DOHH2 (cell line): ENCODE measurements around the gene SPATA31E1.

ENCODE experiments used
- H3F3A ChIP-seq: fragments of 200-600 bp; sonication (generic), shearing (Covaris generic); 2 replicates; pipeline ENCODE4 v1.6.0; 2016; ENCODE audit warnings: antibody characterized with exemption, mild to moderate bottlenecking; ENCODE audit not compliant: control insufficient read depth, insufficient read depth
- H3K27ac ChIP-seq: fragments of 200-600 bp; sonication (generic); 2 replicates; pipeline ENCODE4 v1.5.1; 2014; ENCODE audit warnings: low read depth, mild to moderate bottlenecking, low read length, moderate library complexity
- H3K27me3 ChIP-seq: fragments of 200-600 bp; sonication (generic); 2 replicates; pipeline ENCODE4 v1.6.1; 2014; ENCODE audit warnings: mild to moderate bottlenecking, low read length, mixed read lengths; ENCODE audit not compliant: control insufficient read depth
- H3K36me3 ChIP-seq: fragments of 200-600 bp; sonication (generic); 2 replicates; pipeline ENCODE4 v1.6.1; 2014; ENCODE audit warnings: mild to moderate bottlenecking, low read length, moderate library complexity, mixed read lengths; ENCODE audit not compliant: control insufficient read depth
- H3K4me1 ChIP-seq: fragments of 200-600 bp; sonication (generic); 2 replicates; pipeline ENCODE4 v1.6.1; 2014; ENCODE audit warnings: mild to moderate bottlenecking, low read length, mixed read lengths; ENCODE audit not compliant: control insufficient read depth
- H3K4me2 ChIP-seq: fragments of 200-600 bp; sonication (generic); 2 replicates; pipeline ENCODE4 v1.6.0; 2014; ENCODE audit warnings: mild to moderate bottlenecking, low read length, moderate library complexity
- H3K4me3 ChIP-seq: fragments of 200-600 bp; sonication (generic); 2 replicates; pipeline ENCODE4 v1.5.1; 2014; ENCODE audit warnings: mild to moderate bottlenecking, low read length, mixed read lengths
- H3K79me2 ChIP-seq: fragments of 200-600 bp; sonication (generic); 2 replicates; pipeline ENCODE4 v1.6.1; 2014; ENCODE audit warnings: mild to moderate bottlenecking, low read length, mixed read lengths; ENCODE audit not compliant: control insufficient read depth
- H3K9me2 ChIP-seq: fragments of 200-600 bp; sonication (generic); replicated peaks from 2 replicates; pipeline ENCODE4 v1.6.1; 2014; ENCODE audit warnings: mild to moderate bottlenecking, low read length, mixed read lengths; ENCODE audit not compliant: control insufficient read depth
- H3K9me3 ChIP-seq: fragments of 200-600 bp; sonication (generic); 2 replicates; pipeline ENCODE4 v1.6.1; 2014; ENCODE audit warnings: antibody characterized with exemption, low read length, mixed read lengths; ENCODE audit not compliant: control insufficient read depth, insufficient read depth
- H4K20me1 ChIP-seq: fragments of 200-600 bp; sonication (generic); 2 replicates; pipeline ENCODE4 v1.6.0; 2014; ENCODE audit warnings: low read depth, mild to moderate bottlenecking, antibody characterized with exemption, low read length, moderate library complexity; ENCODE audit not compliant: control insufficient read depth, insufficient read depth
- CTCF ChIP-seq: fragments of 200-600 bp; sonication (generic); IDR thresholded peaks from one replicate; pipeline ENCODE4 v1.5.1; 2014; ENCODE audit warnings: antibody characterized with exemption, mild to moderate bottlenecking, low read depth, low read length; ENCODE audit not compliant: poor library complexity, severe bottlenecking
- EZH2phosphoT487 ChIP-seq: fragments of 200-600 bp; sonication (generic); IDR thresholded peaks from 2 replicates; pipeline ENCODE4 v1.6.1; 2017; ENCODE audit warnings: borderline replicate concordance, mild to moderate bottlenecking, antibody characterized with exemption, low read length, moderate library complexity, mixed read lengths

Gene SPATA31E1

GRCh38 chr9:87874304-87874623, 8.4 kb upstream of the SPATA31E1 start:
- Histone ChIP-seq H3K4me2 (no peak overlapping the region), H3K9me3 (no peaks in the 10 kb centered on the region), H3K79me2 (no peaks in the 10 kb centered on the region), H3F3A (no peaks in the 10 kb centered on the region), H3K4me3 (no peak overlapping the region), H3K4me1 (no peaks in the 10 kb centered on the region), H3K36me3 (no peaks in the 10 kb centered on the region), H4K20me1 (no peaks in the 10 kb centered on the region), H3K27me3 (no peaks in the 10 kb centered on the region), H3K9me2 (no peaks in the 10 kb centered on the region), H3K27ac (no peak overlapping the region)
- no peak for TF ChIP-seq CTCF
- no peak for TF ChIP-seq EZH2phosphoT487

DNA sequence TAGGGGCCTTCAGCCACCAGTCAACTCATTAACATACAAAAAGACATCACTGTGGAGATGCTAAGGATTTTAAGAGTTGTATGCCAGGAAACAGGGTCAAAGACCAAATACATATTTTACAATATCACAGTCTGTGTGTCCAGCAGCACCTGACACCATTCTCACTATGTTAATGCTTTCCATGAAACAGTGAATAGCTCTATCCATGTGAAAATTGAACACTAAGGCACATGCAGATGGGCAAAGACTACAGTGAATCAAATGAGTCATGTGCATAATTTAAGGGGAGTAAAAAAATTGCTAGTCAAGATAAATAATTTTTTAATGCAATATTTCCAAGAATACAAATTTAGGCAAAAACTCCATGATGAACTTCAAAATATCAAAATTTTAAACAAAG, 7.6 kb upstream of the SPATA31E1 start:
- TF ChIP-seq CTCF (no peak), EZH2phosphoT487 (no peak)

DNA sequence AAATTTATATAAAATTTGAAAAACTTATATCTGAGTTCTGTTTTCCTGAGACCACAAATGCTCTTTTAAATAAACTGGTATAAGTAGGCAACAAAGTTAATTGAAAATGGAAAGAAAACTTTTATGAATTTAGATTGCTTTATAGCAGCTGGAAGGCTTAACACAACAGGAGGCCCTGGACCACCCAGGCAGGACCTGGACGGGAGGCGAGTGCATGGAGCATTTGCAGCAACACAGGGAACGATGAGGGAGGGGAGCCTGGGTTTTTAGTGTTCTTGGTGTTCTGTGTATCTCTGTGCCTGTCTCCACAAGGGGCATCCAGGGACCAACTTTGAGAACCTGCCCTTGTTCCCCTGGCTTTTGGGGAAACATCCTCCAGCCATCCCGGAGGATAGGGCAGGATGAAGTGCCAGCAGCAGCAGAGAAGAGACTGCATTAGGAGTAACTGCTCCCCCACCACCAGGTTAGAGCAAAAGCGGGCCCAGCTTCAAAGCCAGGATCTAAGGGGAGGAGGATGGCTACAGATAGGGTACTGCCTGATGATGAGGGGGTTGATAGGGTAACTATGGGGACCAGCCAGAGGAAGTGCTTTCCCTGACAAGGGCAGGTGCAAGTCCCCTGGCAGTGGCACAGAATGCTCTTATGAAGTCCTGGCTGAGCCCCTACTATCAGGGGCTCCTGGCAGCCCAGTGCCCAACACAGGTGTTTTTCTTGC, 6.7 kb upstream of the SPATA31E1 start:
- Histone ChIP-seq H3K36me3 (no peaks in the 10 kb centered on the region), H3K4me1 (no peaks in the 10 kb centered on the region), H3K27me3 (no peaks in the 10 kb centered on the region), H3F3A (no peaks in the 10 kb centered on the region), H3K9me3 (no peaks in the 10 kb centered on the region), H3K27ac (no peak overlapping the region), H3K4me3 (no peak overlapping the region), H3K4me2 (no peak overlapping the region), H4K20me1 (no peaks in the 10 kb centered on the region), H3K9me2 (no peaks in the 10 kb centered on the region), H3K79me2 (no peaks in the 10 kb centered on the region)
- TF ChIP-seq EZH2phosphoT487 = no peak
- TF ChIP-seq CTCF = no peak

More for the DNA sequence above, 7.6 kb upstream of the SPATA31E1 start:
- H3K9me2 ChIP-seq = no peaks in the 10 kb centered on the region
- H3K79me2 ChIP-seq = no peaks in the 10 kb centered on the region
- no peak overlapping the region for H3K4me2 ChIP-seq
- H3F3A ChIP-seq = no peaks in the 10 kb centered on the region
- H3K4me1 ChIP-seq = no peaks in the 10 kb centered on the region
- H3K9me3 ChIP-seq = no peaks in the 10 kb centered on the region
- H3K27me3 ChIP-seq = no peaks in the 10 kb centered on the region
- H3K4me3 ChIP-seq = no peak overlapping the region
- H3K36me3 ChIP-seq = no peaks in the 10 kb centered on the region
- H3K27ac ChIP-seq = no peak overlapping the region
- no peaks in the 10 kb centered on the region for H4K20me1 ChIP-seq
